Measurements from ENCODE around the gene PRODH.
"Not testable (repeated sequence)": the region's sequence is repeated elsewhere in the genome, so short reads cannot be mapped to it uniquely, and the experiment has no call there.

Gene PRODH

GRCh38 chr22:18927573-18927972 lies 8.5 kb downstream of the PRODH start:
- no peak for DNase-seq
- Histone ChIP-seq H3K4me3 (ENCODE audit: low read depth, low read length) (no peak overlapping the region), H3K79me1 (ENCODE audit: low read length) (no peaks in the 10 kb centered on the region), H3K79me2 (ENCODE audit: control insufficient read depth, insufficient read depth, low read length, poor library complexity) (no peaks in the 10 kb centered on the region), H2AK5ac (ENCODE audit: low read length) (no peak overlapping the region), H2BK120ac (ENCODE audit: insufficient read depth, low read length, poor library complexity) (no peak overlapping the region), H4K12ac (ENCODE audit: low read depth, low read length) (no peak overlapping the region), H2AFZ (ENCODE audit: insufficient read depth, low read length, poor library complexity) (no peak overlapping the region), H3K9me3 (ENCODE audit: insufficient read depth, low read depth, low read length) (no peaks in the 10 kb centered on the region), H3K4ac (ENCODE audit: low read depth, low read length) (no peak overlapping the region), H3K23ac (ENCODE audit: low read length) (no peak overlapping the region), H2BK5ac (ENCODE audit: low read depth, low read length, poor library complexity) (no peak overlapping the region), H3K27me3 (ENCODE audit: insufficient read depth, low read length) (no peaks in the 10 kb centered on the region), H4K8ac (ENCODE audit: low read depth, low read length) (no peak overlapping the region), H3K4me1 (ENCODE audit: control insufficient read depth in 1 of 2, insufficient read depth in 2 of 2, low read length in 2 of 2) (no peaks in the 10 kb centered on the region), H3K18ac (ENCODE audit: low read length) (no peak overlapping the region), H2BK12ac (ENCODE audit: low read length) (no peak overlapping the region), H3K4me2 (ENCODE audit: low read length) (no peak overlapping the region), H3K14ac (ENCODE audit: low read length) (no peak overlapping the region), H4K91ac (ENCODE audit: low read depth, low read length) (no peak overlapping the region), H3K36me3 (ENCODE audit: control insufficient read depth in 1 of 2, insufficient read depth in 2 of 2, low read length in 2 of 2) (no peaks in the 10 kb centered on the region), H3K9ac (ENCODE audit: low read length) (no peak overlapping the region), H3K27ac (ENCODE audit: low read depth, low read length) (no peak overlapping the region)
- WGBS (ENCODE audit: extremely low coverage, insufficient coverage, insufficient read length): no CpG with 5 or more reads among the region's 5 CpGs

GRCh38 chr22:18927020-18927419 lies 9.1 kb downstream of the PRODH start:
- WGBS (ENCODE audit: extremely low coverage, insufficient coverage, insufficient read length): no CpG with 5 or more reads among the region's 4 CpGs
- Histone ChIP-seq H3K9me3 (ENCODE audit: insufficient read depth, low read depth, low read length) (no peaks in the 10 kb centered on the region), H4K8ac (ENCODE audit: low read depth, low read length) (no peak overlapping the region), H3K4me3 (ENCODE audit: low read depth, low read length) (no peak overlapping the region), H3K27me3 (ENCODE audit: insufficient read depth, low read length) (no peaks in the 10 kb centered on the region), H2BK120ac (ENCODE audit: insufficient read depth, low read length, poor library complexity) (no peak overlapping the region), H3K27ac (ENCODE audit: low read depth, low read length) (no peak overlapping the region), H2AFZ (ENCODE audit: insufficient read depth, low read length, poor library complexity) (no peak overlapping the region), H3K36me3 (ENCODE audit: control insufficient read depth in 1 of 2, insufficient read depth in 2 of 2, low read length in 2 of 2) (no peaks in the 10 kb centered on the region), H3K4ac (ENCODE audit: low read depth, low read length) (no peak overlapping the region), H3K14ac (ENCODE audit: low read length) (no peak overlapping the region), H3K4me2 (ENCODE audit: low read length) (no peak overlapping the region), H3K9ac (ENCODE audit: low read length) (no peak overlapping the region), H3K4me1 (ENCODE audit: control insufficient read depth in 1 of 2, insufficient read depth in 2 of 2, low read length in 2 of 2) (no peaks in the 10 kb centered on the region), H2AK5ac (ENCODE audit: low read length) (no peak overlapping the region), H3K79me2 (ENCODE audit: control insufficient read depth, insufficient read depth, low read length, poor library complexity) (no peaks in the 10 kb centered on the region), H3K79me1 (ENCODE audit: low read length) (no peaks in the 10 kb centered on the region), H4K12ac (ENCODE audit: low read depth, low read length) (no peak overlapping the region), H3K23ac (ENCODE audit: low read length) (no peak overlapping the region), H2BK5ac (ENCODE audit: low read depth, low read length, poor library complexity) (no peak overlapping the region), H2BK12ac (ENCODE audit: low read length) (no peak overlapping the region), H4K91ac (ENCODE audit: low read depth, low read length) (no peak overlapping the region), H3K18ac (ENCODE audit: low read length) (no peak overlapping the region)
- no peak for DNase-seq

GRCh38 chr22:18925368-18926064 lies 10.6 kb downstream of the PRODH start:
- Histone ChIP-seq H3K79me2 (ENCODE audit: control insufficient read depth, insufficient read depth, low read length, poor library complexity) (no peaks in the 10 kb centered on the region), H3K9ac (ENCODE audit: low read length) (no peak overlapping the region), H2BK12ac (ENCODE audit: low read length) (no peak overlapping the region), H2AFZ (ENCODE audit: insufficient read depth, low read length, poor library complexity) (no peak overlapping the region), H2AK5ac (ENCODE audit: low read length) (no peak overlapping the region), H3K18ac (ENCODE audit: low read length) (no peak overlapping the region), H4K8ac (ENCODE audit: low read depth, low read length) (no peak overlapping the region), H3K4ac (ENCODE audit: low read depth, low read length) (no peak overlapping the region), H4K91ac (ENCODE audit: low read depth, low read length) (no peak overlapping the region), H3K4me1 (ENCODE audit: control insufficient read depth in 1 of 2, insufficient read depth in 2 of 2, low read length in 2 of 2) (no peaks in the 10 kb centered on the region), H2BK5ac (ENCODE audit: low read depth, low read length, poor library complexity) (no peak overlapping the region), H3K9me3 (ENCODE audit: insufficient read depth, low read depth, low read length) (no peaks in the 10 kb centered on the region), H3K4me3 (ENCODE audit: low read depth, low read length) (no peak overlapping the region), H3K4me2 (ENCODE audit: low read length) (no peak overlapping the region), H2BK120ac (ENCODE audit: insufficient read depth, low read length, poor library complexity) (no peak overlapping the region), H4K12ac (ENCODE audit: low read depth, low read length) (no peak overlapping the region), H3K14ac (ENCODE audit: low read length) (no peak overlapping the region), H3K27ac (ENCODE audit: low read depth, low read length) (no peak overlapping the region), H3K36me3 (ENCODE audit: control insufficient read depth in 1 of 2, insufficient read depth in 2 of 2, low read length in 2 of 2) (no peaks in the 10 kb centered on the region), H3K27me3 (ENCODE audit: insufficient read depth, low read length) (no peaks in the 10 kb centered on the region), H3K79me1 (ENCODE audit: low read length) (no peaks in the 10 kb centered on the region), H3K23ac (ENCODE audit: low read length) (no peak overlapping the region)
- WGBS (ENCODE audit: extremely low coverage, insufficient coverage, insufficient read length): no CpG with 5 or more reads among the region's 20 CpGs
- DNase-seq: no peak

GRCh38 chr22:18920257-18920902 lies 15.7 kb downstream of the PRODH start:
- not testable (repeated sequence) for H2BK5ac ChIP-seq (ENCODE audit: low read depth, low read length, poor library complexity); H3K14ac ChIP-seq (ENCODE audit: low read length); H4K12ac ChIP-seq (ENCODE audit: low read depth, low read length); H3K4ac ChIP-seq (ENCODE audit: low read depth, low read length); H3K79me1 ChIP-seq (ENCODE audit: low read length); H4K91ac ChIP-seq (ENCODE audit: low read depth, low read length); H3K4me1 ChIP-seq (ENCODE audit: control insufficient read depth in 1 of 2, insufficient read depth in 2 of 2, low read length in 2 of 2); H3K27ac ChIP-seq (ENCODE audit: low read depth, low read length); H2AK5ac ChIP-seq (ENCODE audit: low read length); H4K8ac ChIP-seq (ENCODE audit: low read depth, low read length); H3K4me3 ChIP-seq (ENCODE audit: low read depth, low read length); H3K18ac ChIP-seq (ENCODE audit: low read length); H3K27me3 ChIP-seq (ENCODE audit: insufficient read depth, low read length); H3K9me3 ChIP-seq (ENCODE audit: insufficient read depth, low read depth, low read length); H2AFZ ChIP-seq (ENCODE audit: insufficient read depth, low read length, poor library complexity); H3K9ac ChIP-seq (ENCODE audit: low read length); H3K79me2 ChIP-seq (ENCODE audit: control insufficient read depth, insufficient read depth, low read length, poor library complexity); H2BK12ac ChIP-seq (ENCODE audit: low read length); H3K23ac ChIP-seq (ENCODE audit: low read length); H2BK120ac ChIP-seq (ENCODE audit: insufficient read depth, low read length, poor library complexity); H3K36me3 ChIP-seq (ENCODE audit: control insufficient read depth in 1 of 2, insufficient read depth in 2 of 2, low read length in 2 of 2); H3K4me2 ChIP-seq (ENCODE audit: low read length); DNase-seq
- WGBS (ENCODE audit: extremely low coverage, insufficient coverage, insufficient read length): no CpG with 5 or more reads among the region's 12 CpGs
